Activated CD8-positive, alpha-beta memory T cell treated with anti-CD3 and anti-CD28 coated beads for 48 hours (primary cell): ENCODE measurements around the gene LRP2.
"Not testable (repeated sequence)": the region's sequence is repeated elsewhere in the genome, so short reads cannot be mapped to it uniquely, and the experiment has no call there.

ENCODE experiments used
- DNase-seq, 3 experiments: peaks; one replicate each; pipeline ENCODE4 v3.0.0-alpha.2; 2020; ENCODE audit warnings: low read depth in 2 of 3, low spot score in 2 of 3

LRP2 gene

DNA sequence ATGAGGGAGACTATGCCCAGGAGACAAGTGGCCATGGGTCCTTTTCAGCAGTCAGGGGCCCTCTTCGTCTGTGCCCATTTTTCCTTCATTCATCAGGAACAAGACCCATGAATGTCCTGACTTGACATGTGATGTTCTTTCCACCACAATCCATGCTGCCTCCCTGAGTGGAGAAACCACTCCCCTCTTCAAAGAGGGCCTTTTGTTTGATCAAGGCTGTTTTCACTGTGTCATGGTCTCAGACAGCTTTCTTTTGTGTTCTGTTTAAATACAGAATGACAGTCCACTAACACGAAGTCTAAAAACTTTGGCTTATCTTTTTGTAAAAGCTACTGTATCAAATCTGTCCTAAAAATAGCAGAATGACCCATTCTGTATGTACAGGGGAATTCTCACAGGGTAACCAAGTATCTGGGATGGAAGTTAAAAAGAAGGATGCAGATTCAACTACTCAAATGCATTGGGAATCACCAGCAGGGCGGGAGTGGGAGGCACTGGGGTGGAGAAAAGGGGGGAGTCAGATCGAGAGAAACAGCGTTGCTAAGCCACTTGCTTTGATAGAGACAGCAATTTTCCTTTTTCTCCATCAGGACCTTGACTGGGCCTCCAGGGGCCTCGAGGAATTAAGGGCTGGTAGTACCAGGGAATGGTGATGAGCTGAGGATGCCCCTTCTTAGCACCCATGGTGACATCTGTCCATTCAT lies 13.9 kb downstream of the LRP2 start:
- no peak for DNase-seq

- DNase-seq = no peak
These were observed 16.6 kb downstream of the LRP2 start for GRCh38 chr2:169345486-169346437.

- DNase-seq = no peak
These were observed 17.4 kb downstream of the LRP2 start for GRCh38 chr2:169344736-169345485.

- DNase-seq = no peak
These were observed 19.1 kb downstream of the LRP2 start for GRCh38 chr2:169343202-169343601.

- no peak for DNase-seq
These were observed 22.7 kb downstream of the LRP2 start for GRCh38 chr2:169339657-169340056.

DNA sequence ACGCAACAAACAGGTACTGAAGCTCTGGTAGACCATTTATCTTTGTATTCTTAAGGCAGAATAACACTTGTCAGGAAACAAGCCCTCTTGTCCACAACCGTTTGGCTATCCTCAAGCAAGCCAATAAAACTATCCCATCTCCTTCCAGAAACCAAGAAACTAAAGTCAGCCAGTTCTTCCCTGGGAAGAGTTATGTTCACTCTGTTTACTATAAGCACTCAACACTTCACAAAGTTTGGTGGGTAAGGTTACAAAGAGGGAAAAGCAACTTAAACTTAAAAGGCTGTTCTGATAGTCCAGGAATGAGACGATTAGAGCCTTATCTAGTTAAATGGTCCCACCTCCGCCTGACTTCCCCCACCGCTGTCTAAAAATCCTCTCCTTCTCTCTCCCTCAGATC lies 25.6 kb downstream of the LRP2 start:
- DNase-seq = no peak

- DNase-seq = no peak
These were observed 31.7 kb downstream of the LRP2 start for GRCh38 chr2:169330555-169331198.

- DNase-seq = no peak
These were observed 32.4 kb downstream of the LRP2 start for GRCh38 chr2:169329688-169330554.

DNA sequence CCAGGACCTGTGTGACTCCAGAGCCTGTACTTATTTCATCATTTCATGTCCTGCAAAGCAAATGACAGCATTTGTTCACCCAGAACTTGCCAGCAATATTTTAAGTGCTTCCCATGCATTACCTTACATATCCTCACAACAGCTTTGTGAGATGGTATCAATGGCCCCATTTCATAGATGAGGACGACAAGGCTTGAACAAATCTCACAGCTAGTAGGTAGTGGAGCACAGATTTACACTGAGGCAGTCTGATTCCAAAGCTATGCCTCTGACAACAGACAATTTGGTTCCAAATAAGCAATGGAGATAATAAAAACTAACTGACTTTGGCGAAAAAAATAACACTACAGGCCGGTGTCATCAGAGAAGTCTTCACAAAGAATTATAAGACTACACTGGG lies 33.5 kb downstream of the LRP2 start:
- no peak for DNase-seq

DNA sequence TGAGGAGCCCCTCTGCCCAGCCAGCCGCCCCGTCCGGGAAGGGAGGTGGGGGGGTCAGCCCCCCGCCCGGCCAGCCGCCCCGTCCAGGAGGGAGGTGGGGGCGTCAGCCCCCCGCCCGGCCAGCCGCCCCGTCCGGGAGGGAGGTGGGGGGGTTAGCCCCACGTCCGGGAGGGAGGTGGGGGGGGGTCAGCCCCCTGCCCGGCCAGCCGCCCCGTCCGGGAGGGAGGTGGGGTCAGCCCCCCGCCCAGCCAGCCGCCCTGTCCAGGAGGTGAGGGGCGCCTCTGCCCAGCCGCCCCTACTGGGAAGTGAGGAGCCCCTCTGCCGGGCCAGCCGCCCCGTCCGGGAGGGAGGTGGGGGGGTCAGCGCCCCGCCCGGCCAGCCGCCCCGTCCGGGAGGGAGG lies 34.5 kb downstream of the LRP2 start:
- not testable (repeated sequence) for DNase-seq

DNA sequence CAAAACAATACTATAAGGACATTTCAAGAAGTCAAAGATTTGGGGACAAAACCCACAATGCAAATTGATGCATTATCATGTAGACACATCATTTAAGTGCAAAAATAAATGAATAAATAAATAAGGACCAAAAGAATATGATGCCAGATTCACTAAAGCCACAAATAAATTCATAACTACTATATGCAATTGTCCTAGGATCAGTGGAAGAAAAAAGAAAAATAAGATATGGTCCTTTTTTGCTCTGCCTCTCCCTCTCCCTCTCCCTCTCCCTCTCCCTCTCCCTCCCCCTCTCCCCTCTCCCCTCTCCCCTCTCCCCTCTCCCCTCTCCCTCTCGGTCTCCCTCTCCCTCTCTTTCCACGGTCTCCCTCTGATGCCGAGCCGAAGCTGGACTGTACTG lies 36.4 kb downstream of the LRP2 start:
- not testable (repeated sequence) for DNase-seq

- DNase-seq = no peak
These were observed 37.6 kb downstream of the LRP2 start for GRCh38 chr2:169324581-169325260.

GRCh38 chr2:169323841-169324240 lies 38.5 kb downstream of the LRP2 start:
- no peak for DNase-seq

DNA sequence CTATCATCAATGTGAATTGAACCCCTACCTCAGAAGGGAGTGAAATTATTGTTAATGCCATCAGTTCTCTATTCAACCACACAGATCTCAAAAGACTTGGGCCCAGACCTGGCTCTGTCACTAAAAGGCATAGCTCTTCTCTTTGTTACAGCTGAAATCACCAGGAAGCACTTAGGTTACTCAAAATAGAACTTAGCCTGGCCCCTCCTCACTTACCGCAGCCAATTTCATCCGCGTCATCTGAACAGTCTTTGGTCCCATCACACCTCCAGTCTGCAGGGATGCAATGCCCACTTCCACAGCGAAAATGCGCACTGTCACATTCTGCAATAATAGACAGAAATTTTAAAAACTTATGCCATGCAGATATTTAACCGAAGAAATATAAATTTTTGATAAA lies 41.8 kb downstream of the LRP2 start:
- no peak for DNase-seq

- DNase-seq = no peak
These were observed 47.0 kb downstream of the LRP2 start for GRCh38 chr2:169315357-169315756.

DNA sequence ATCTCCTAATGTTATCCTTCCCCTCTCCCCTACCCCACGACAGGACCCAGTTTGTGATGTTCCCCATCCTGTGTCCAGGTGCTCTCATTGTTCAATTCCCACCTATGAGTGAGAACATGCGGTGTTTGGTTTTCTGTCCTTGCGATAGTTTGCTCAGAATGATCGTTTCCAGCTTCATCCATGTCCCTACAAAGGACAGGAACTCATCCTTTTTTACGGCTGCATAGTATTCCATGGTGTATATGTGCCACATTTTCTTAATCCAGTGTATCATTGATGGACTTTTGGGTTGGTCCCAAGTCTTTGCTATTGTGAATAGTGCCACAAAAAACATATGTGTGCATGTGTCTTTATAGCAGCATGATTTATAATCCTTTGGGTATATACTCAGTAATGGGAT lies 54.0 kb downstream of the LRP2 start:
- DNase-seq = not testable (repeated sequence)

DNA sequence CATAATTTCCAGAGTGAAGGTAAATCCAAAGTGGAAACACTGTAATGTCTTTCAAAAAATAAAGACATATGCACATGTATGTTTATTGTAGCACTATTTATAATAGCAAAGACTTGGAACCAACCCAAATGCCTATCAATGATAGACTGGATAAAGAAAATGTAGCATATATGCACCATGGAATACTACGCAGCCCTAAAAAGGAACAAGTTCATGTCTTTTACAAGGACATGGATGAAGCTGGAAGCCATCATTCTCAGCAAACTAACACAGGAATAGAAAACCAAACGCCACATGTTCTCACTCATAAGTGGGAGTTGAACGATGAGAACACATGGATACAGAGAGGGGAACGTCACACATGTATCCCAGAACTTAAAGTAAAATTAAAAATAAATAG lies 57.6 kb downstream of the LRP2 start:
- not testable (repeated sequence) for DNase-seq

DNA sequence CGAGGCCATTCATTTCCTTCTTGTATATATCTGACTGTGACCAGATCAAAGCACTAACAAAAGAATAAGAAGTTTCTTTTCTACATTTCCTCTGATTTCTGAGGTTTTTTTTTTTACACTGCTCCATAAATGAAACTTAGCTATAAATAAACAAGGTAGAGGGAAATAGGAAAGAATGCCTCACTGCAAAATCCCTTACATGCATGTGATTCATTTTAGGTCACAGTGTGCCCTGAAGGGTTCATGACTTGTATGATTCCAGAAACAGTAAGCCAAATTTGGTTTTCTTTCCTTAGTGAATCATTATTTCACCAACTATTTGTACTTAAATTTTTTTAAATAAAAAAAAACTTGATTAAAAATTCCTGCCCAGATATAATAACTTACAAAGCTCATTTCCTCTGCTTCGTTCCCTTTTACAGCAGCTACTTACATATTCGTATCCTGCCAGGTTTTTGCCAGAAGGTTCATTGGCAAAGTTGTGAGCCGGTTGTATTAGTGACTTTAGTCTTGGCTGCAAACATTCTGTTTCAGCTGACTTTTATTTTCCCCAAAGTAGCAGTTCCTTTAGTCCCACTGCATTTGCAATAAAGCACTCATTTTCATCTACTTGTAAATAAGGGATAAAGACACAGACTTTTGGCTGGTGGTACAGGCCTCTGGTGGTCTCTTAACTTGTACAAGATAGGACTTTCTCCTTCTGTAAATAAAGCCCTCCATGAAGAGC lies 58.6 kb downstream of the LRP2 start:
- no peak for DNase-seq

DNA sequence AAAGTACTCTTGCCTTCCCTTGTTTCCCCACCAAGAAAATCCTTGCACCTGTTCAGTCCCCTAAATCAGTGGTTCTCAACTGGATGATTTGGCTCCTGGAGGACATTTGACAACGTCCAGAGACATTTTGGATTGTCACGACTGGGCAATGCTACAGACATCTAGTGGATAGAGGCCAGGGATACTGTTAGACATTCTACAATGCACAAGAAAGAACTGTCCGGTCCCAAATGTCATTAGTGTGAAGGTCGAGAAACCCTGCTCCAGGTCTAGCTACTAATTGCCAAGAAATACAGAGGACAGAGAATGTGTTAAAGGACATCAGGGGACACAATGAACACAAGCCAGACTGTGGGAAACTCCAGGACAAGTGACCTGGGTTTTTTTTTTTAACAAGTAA lies 60.0 kb downstream of the LRP2 start:
- DNase-seq = no peak
